Omental fat pad (tissue), 4 donors: Measurements from ENCODE around the gene C10orf105. TPM values are rescaled to one million over a fixed set of nuclear protein-coding genes. Genes with fewer than 3 reads are reported as not detected.

Source experiments
- ATAC-seq: fragments of 150-250 bp; one replicate; pipeline ENCODE4 v1.9.1; 2016; ENCODE audit warnings: mild to moderate bottlenecking, moderate library complexity; ENCODE audit not compliant: low FRiP score
- DNase-seq: peaks from one replicate; pipeline ENCODE4 v3.0.0-alpha.2; 2019; ENCODE audit warnings: low spot score
- CTCF ChIP-seq, 3 donors: fragments of 450-650 bp; IDR thresholded peaks; one replicate each; pipeline ENCODE4 v1.5.1; 2016 to 2017; ENCODE audit warnings: antibody characterized with exemption in 3 of 3, mild to moderate bottlenecking in 3 of 3, moderate library complexity in 2 of 3
- total RNA-seq, 4 donors: library from RNA; depleted of rRNA; stranded (reverse); fragments of >200 nt; gene quantifications; one replicate each; pipeline ENCODE4 v1.1.0, GENCODE V29; 2016

Gene C10orf105
- total RNA-seq, 4 donors from 2014 or later, result 0.16 to 0.56 (median 0.31) TPM

GRCh38 chr10:71693377-71693776 lies 26.2 kb downstream of the C10orf105 start:
- DNase-seq (no peak), ATAC-seq (no peak)
- TF ChIP-seq CTCF (IDR thresholded peaks at IDR 0.05), result no peak

DNA sequence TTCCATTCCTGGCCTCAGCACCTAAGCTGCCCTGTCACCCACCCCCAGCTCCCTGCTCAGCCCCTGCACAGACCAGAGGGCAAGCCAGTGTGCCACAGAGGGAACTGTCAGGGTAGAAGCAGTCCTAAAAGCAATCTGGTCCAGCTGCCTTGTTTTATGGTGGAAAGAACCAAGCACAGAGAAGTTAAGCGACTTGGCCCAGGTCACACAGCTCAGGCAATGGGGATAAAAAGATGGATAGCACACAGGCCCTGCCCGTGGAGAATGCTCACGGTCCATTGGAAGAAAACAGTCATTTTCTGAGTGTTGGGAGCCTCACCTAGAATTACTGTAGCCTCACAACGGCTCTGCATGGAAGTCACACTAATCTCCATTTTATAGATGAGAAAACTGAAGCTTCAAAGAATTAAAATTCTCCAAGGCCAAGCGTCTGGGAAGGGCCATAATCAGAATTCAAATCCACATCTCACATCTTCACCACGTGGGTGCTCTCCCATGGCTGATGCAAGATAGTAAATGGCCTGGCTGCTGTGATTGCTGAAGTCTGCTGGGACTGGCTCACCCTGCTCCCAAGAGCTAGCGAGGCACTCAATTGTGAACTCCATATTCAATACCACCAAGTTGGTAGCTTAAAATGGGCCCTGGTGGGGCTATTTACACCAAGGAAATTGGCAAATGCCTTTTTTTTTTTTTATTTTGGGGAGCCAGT lies 26.8 kb downstream of the C10orf105 start:
- no peak for ATAC-seq
- no peak for DNase-seq
- TF ChIP-seq CTCF (IDR thresholded peaks at IDR 0.05), result no peak

GRCh38 chr10:71691405-71691804 lies 28.2 kb downstream of the C10orf105 start:
- no peak for ATAC-seq
- TF ChIP-seq CTCF (IDR thresholded peaks at IDR 0.05), result no peak
- DNase-seq, result no peak

GRCh38 chr10:71690094-71690720 lies 29.4 kb downstream of the C10orf105 start:
- no peak for TF ChIP-seq CTCF (IDR thresholded peaks at IDR 0.05)
- no peak for ATAC-seq
- no peak for DNase-seq

GRCh38 chr10:71688256-71688655 lies 31.3 kb downstream of the C10orf105 start:
- TF ChIP-seq CTCF (IDR thresholded peaks at IDR 0.05), result no peak
- DNase-seq (no peak), ATAC-seq (no peak)

GRCh38 chr10:71687480-71687879 lies 32.1 kb downstream of the C10orf105 start:
- TF ChIP-seq CTCF (IDR thresholded peaks at IDR 0.05), result no peak
- ATAC-seq (no peak), DNase-seq (no peak)

DNA sequence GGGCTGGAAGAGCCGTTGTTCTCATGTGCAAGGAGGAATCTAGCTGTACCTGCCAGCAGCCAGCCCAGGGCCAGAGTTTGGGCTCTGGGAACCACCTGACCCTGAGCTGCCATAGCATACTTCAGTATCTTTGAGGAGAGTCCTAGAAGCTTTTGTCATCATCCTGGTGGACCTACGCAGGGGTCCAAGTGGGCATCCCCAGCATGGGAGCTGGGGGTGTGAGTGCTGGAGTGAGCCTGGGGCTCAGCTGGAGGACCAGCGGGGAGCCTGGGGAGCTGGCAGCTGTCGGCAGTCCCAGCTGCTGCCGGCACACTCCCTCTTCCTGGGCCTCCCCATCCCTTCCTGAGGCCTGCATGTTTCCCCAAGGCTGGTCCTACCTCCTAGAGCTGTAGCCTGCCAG lies 32.5 kb downstream of the C10orf105 start:
- TF ChIP-seq CTCF (IDR thresholded peaks at IDR 0.05), result no peak
- DNase-seq (no peak), ATAC-seq (no peak)
